ENCODE data around the gene MARCO. TPM values are rescaled to one million over a fixed set of nuclear protein-coding genes. Genes with fewer than 3 reads are reported as not detected.

The MARCO gene
- total RNA-seq, 2 donors from 2014 or later = not detected

- Mint-ChIP-seq H3K9me3 (no peaks in the 10 kb centered on the region), H3K27me3 (ENCODE audit: insufficient read depth) (peaks cover 19% of the 10 kb centered on the region), H3K27ac (no peak overlapping the region), H3K4me1 (no peaks in the 10 kb centered on the region), H3K36me3 (ENCODE audit: low read depth) (no peaks in the 10 kb centered on the region), H3K4me3 (no peak overlapping the region)
- H3K4me3 ChIP-seq (ENCODE audit: low read length) = no peak overlapping the region
- whole genome bisulfite sequencing, 2 experiments (ENCODE audit: insufficient coverage in 1 of 2, insufficient read length in 1 of 2) = 79 to 80% methylated on average over 5 of the region's 5 CpGs
- H3K4me1 ChIP-seq (ENCODE audit: control insufficient read depth, insufficient read depth, low read length) = no peaks in the 10 kb centered on the region
- no peaks in the 10 kb centered on the region for H3K36me3 ChIP-seq (ENCODE audit: control insufficient read depth, insufficient read depth, low read length)
- TF ChIP-seq CTCF (conservative IDR thresholded peaks at IDR 0.05) = no peak
- H3K27me3 ChIP-seq (ENCODE audit: control insufficient read depth, insufficient read depth, low read length, poor library complexity, severe bottlenecking) = no peaks in the 10 kb centered on the region
- no peak for DNase-seq
- H3K27ac ChIP-seq (ENCODE audit: low read depth, low read length) = no peak overlapping the region
- no peak overlapping the region for H3K9ac ChIP-seq (ENCODE audit: extremely low read depth, low read length, poor library complexity, severe bottlenecking)
- H3K9me3 ChIP-seq (ENCODE audit: control insufficient read depth, low read length) = no peaks in the 10 kb centered on the region
Measured at GRCh38 chr2:118911166-118911856, 30.7 kb upstream of the MARCO start.

DNA sequence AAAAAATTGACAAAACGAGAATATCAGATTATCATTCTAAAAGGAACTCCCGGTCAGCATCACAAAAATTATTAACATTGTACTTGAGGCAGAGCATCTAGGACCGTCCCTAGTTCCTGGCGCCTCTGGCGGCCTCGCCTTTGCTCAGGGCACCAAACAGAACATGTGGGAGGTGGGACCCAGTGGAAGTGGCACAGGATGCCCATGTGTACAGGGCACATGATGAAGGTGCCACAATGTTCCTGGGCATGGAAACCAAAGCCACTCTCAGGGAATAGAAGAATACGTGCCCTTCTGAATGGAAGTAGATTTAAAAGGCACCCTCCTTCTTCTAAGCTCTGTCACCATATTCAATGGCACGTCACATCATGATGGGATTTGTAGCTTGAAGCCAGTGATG is 30.1 kb upstream of the MARCO start:
- H3K9me3 Mint-ChIP-seq = no peaks in the 10 kb centered on the region
- no peak overlapping the region for H3K4me3 Mint-ChIP-seq
- Histone ChIP-seq H3K4me1 (ENCODE audit: control insufficient read depth, insufficient read depth, low read length) (no peaks in the 10 kb centered on the region), H3K9ac (ENCODE audit: extremely low read depth, low read length, poor library complexity, severe bottlenecking) (no peak overlapping the region), H3K36me3 (ENCODE audit: control insufficient read depth, insufficient read depth, low read length) (no peaks in the 10 kb centered on the region), H3K4me3 (ENCODE audit: low read length) (no peak overlapping the region), H3K27me3 (ENCODE audit: control insufficient read depth, insufficient read depth, low read length, poor library complexity, severe bottlenecking) (no peaks in the 10 kb centered on the region), H3K27ac (ENCODE audit: low read depth, low read length) (no peak overlapping the region), H3K9me3 (ENCODE audit: control insufficient read depth, low read length) (no peaks in the 10 kb centered on the region)
- no peaks in the 10 kb centered on the region for H3K36me3 Mint-ChIP-seq (ENCODE audit: low read depth)
- H3K4me1 Mint-ChIP-seq = no peaks in the 10 kb centered on the region
- H3K27ac Mint-ChIP-seq = no peak overlapping the region
- TF ChIP-seq CTCF (conservative IDR thresholded peaks at IDR 0.05) = no peak
- DNase-seq = no peak
- 87 to 100% methylated on average over 6 to 8 of the region's 8 CpGs for WGBS, 2 experiments (ENCODE audit: insufficient coverage in 1 of 2, insufficient read length in 1 of 2)
- H3K27me3 Mint-ChIP-seq (ENCODE audit: insufficient read depth) = peaks cover 19% of the 10 kb centered on the region

DNA sequence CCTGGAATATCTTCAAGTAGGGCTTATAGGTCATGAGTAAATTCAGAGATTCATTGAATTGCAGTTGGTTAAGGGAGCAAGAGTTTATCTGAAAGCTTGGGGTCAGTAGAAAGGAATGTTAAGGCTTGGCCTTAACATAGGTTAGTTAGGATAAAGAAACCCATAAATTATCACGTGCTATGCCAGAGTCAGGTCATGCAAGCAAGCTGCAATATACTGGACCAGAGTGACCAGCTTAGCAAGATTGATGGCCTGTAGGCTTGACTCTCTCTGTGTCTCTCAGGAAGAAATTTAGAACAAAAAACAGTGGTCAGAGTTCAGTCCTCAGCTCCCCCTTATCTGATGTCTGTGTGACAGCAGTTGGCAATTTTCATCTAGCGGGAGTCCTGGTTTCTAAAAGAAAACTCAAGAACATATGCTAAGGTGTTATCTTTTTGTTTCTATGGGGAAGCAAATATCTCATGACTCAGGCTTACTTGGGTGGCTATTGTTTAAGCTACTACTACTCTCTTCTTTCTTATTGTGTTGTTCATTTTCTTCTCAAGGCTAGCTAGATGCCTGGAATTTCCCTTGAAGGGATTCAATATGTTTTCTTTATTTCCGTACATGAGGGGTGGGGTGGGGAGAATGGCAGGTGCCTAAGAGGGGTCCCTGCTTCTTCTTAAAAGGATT is 28.7 kb upstream of the MARCO start:
- Histone ChIP-seq H3K9ac (ENCODE audit: extremely low read depth, low read length, poor library complexity, severe bottlenecking) (no peak overlapping the region), H3K4me3 (ENCODE audit: low read length) (no peak overlapping the region), H3K4me1 (ENCODE audit: control insufficient read depth, insufficient read depth, low read length) (no peaks in the 10 kb centered on the region), H3K9me3 (ENCODE audit: control insufficient read depth, low read length) (no peaks in the 10 kb centered on the region), H3K36me3 (ENCODE audit: control insufficient read depth, insufficient read depth, low read length) (no peaks in the 10 kb centered on the region), H3K27ac (ENCODE audit: low read depth, low read length) (no peak overlapping the region), H3K27me3 (ENCODE audit: control insufficient read depth, insufficient read depth, low read length, poor library complexity, severe bottlenecking) (no peaks in the 10 kb centered on the region)
- Mint-ChIP-seq H3K4me1 (no peaks in the 10 kb centered on the region), H3K9me3 (no peaks in the 10 kb centered on the region), H3K4me3 (no peak overlapping the region), H3K27me3 (ENCODE audit: insufficient read depth) (peaks cover 17% of the 10 kb centered on the region), H3K27ac (no peak overlapping the region), H3K36me3 (ENCODE audit: low read depth) (no peaks in the 10 kb centered on the region)
- 89 to 92% methylated on average over 2 to 3 of the region's 3 CpGs for WGBS, 2 experiments (ENCODE audit: insufficient coverage in 1 of 2, insufficient read length in 1 of 2)
- no peak for TF ChIP-seq CTCF (conservative IDR thresholded peaks at IDR 0.05)
- DNase-seq = no peak

All from endodermal cell (in vitro differentiated cells).